Activated naive CD8-positive, alpha-beta T cell treated with anti-CD3 and anti-CD28 coated beads for 36 hours (primary cell): ENCODE data around the gene MPRIP. TPM values are rescaled to one million over a fixed set of nuclear protein-coding genes. Genes with fewer than 3 reads are reported as not detected.
"Not testable (repeated sequence)": the region's sequence is repeated elsewhere in the genome, so short reads cannot be mapped to it uniquely, and the experiment has no call there.

Experiments used
- DNase-seq: peaks from one replicate; pipeline ENCODE4 v3.0.0; 2021
- H3K27ac Mint-ChIP-seq: one replicate; pipeline ENCODE4 v1.8.0; 2022; ENCODE audit warnings: mild to moderate bottlenecking, moderate library complexity, mixed read lengths
- H3K27me3 Mint-ChIP-seq: one replicate; pipeline ENCODE4 v1.8.0; 2022; ENCODE audit warnings: mild to moderate bottlenecking, mixed read lengths
- H3K36me3 Mint-ChIP-seq: one replicate; pipeline ENCODE4 v1.8.0; 2021; ENCODE audit warnings: mild to moderate bottlenecking, mixed read lengths
- H3K4me1 Mint-ChIP-seq: one replicate; pipeline ENCODE4 v1.8.0; 2021; ENCODE audit warnings: mixed read lengths
- H3K4me3 Mint-ChIP-seq: one replicate; pipeline ENCODE4 v1.8.0; 2022; ENCODE audit warnings: mild to moderate bottlenecking, moderate library complexity, mixed read lengths
- H3K9me3 Mint-ChIP-seq: one replicate; pipeline ENCODE4 v1.8.0; 2022; ENCODE audit warnings: mixed read lengths
- total RNA-seq, 2 experiments: library from RNA; stranded (reverse); gene quantifications; one replicate each; pipeline ENCODE4 v1.2.3, GENCODE V29; 2021

Gene MPRIP
- total RNA-seq, 2 experiments from 2014 or later = 130 to 143 TPM

DNA sequence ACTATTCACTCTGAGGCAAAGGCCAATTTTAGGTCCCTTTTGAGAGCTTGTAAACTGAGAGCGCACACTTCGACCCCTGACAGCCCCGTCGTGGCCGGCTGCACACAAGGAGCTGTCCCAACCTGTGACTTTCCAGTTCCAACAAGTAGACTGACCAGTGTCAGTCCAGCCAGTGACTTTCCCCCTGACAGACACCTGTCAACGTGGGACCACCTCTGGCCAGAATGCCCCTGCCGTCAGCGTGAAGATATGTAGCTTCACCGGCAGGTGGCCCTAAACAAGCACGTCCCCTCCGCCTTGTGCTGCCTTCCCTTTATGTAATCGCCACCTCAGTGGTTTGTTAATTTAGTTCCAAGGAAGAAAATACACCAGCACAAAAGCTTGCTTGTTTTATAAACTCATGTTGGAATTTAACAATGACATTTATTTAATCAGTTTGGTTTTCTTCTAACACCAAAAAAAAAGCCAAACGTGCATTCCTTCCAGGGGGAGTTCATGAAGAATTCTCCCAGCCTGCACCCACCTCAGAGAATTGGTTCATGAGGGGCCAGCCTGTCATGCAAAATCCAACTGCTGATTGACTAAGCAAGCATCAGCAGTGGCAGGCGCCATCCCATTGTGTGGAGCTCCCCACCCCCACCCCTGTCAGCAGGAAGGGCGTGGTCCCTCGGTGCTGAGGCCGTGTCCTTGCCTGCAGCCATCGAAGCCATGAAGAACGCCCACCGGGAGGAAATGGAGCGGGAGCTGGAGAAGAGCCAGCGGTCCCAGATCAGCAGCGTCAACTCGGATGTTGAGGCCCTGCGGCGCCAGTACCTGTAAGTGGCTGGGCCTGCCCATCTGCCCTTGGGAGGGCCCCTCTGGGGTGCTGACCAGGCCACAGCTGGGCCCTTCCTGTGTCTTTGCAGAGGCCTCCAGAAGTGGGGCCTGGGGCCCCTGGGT is 130.0 kb downstream of the MPRIP start:
- peaks cover 11% of the 10 kb centered on the region for H3K4me1 Mint-ChIP-seq
- H3K27me3 Mint-ChIP-seq = no peaks in the 10 kb centered on the region
- peaks cover 13% of the 10 kb centered on the region for H3K36me3 Mint-ChIP-seq
- no peak overlapping the region for H3K4me3 Mint-ChIP-seq
- no peak for DNase-seq
- no peak overlapping the region for H3K27ac Mint-ChIP-seq
- no peaks in the 10 kb centered on the region for H3K9me3 Mint-ChIP-seq

DNA sequence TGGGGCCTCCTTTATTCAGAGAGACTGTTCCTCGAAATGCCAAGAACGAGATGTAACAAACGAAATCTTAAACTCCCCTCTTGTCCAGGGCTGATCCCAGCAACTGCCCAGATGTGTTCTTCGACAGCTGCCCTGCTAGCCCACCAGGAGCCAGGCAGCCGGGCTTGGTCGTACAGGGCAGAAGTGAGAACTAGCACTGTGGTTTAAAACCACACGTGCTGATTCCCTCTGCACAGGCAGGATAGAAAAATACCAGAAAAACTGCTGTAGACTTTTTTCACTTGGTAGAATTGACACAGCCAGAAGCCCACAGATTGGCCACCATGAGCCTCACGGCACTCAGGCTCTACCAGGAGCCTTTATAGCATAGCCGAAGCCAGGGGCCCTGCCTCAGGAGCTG is 130.7 kb downstream of the MPRIP start:
- Mint-ChIP-seq H3K4me3 (no peak overlapping the region), H3K9me3 (no peaks in the 10 kb centered on the region), H3K27me3 (no peaks in the 10 kb centered on the region), H3K36me3 (peaks cover 15% of the 10 kb centered on the region), H3K4me1 (peaks cover 16% of the 10 kb centered on the region), H3K27ac (no peak overlapping the region)
- DNase-seq = no peak

DNA sequence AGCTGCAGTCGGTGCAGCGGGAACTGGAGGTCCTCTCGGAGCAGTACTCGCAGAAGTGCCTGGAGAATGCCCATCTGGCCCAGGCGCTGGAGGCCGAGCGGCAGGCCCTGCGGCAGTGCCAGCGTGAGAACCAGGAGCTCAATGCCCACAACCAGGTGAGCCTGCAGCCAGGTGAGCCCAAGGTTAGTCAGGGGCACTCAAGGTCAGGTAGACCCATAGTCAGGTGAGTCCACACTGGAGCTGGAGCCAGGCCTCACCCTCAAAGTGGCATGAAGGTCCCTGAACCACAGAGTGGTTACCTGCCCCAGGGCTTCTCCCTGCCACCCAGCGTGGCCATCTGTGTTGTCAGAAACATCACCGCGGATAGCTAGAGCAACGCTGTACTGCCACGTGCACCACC is 131.7 kb downstream of the MPRIP start:
- H3K36me3 Mint-ChIP-seq = peaks cover 17% of the 10 kb centered on the region
- H3K27me3 Mint-ChIP-seq = no peaks in the 10 kb centered on the region
- H3K9me3 Mint-ChIP-seq = no peaks in the 10 kb centered on the region
- H3K4me1 Mint-ChIP-seq = peaks cover 22% of the 10 kb centered on the region
- H3K27ac Mint-ChIP-seq = no peak overlapping the region
- no peak overlapping the region for H3K4me3 Mint-ChIP-seq
- no peak for DNase-seq

DNA sequence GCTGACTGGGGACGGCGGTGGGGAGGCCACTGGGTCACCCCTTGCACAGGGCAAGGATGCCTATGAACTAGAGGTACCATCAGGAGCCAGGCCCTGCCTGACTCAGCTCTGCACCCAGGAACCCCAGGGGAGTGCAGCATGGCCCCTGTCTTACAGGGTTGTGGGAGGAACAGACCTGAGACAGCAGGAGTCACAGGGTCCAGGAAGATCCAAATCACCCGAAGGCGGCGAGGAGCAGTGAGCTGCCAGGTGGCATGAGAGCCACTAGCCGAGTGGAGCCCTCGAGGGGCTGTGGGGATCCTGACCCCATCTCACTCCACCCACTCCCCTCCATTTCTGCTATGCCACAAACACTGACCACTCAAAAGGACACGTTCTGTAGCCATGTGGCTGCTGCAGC is 133.1 kb downstream of the MPRIP start:
- Mint-ChIP-seq H3K4me3 (no peak overlapping the region), H3K9me3 (no peaks in the 10 kb centered on the region), H3K4me1 (peaks cover 33% of the 10 kb centered on the region), H3K27me3 (no peaks in the 10 kb centered on the region), H3K36me3 (peaks cover 25% of the 10 kb centered on the region), H3K27ac (no peak overlapping the region)
- no peak for DNase-seq

DNA sequence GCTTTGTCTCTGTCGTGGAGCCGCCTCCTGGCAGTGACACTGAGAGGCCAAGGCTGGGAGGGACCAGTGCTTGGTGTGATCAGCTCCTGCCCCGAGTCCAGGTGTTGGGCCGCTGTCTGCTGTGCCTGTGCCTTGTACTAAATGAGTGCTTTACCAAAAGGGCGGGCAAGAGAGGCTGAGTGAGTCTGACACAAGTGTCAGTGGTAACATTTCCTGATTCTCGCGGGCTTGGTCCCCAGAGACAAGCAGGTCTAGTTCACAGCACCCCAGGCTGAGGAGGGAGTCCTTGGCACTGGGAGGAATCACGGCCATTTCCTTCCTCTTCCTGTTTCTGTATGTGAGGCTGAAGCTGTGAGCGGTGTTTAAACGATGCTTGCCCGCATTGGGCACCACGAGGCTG is 133.7 kb downstream of the MPRIP start:
- no peaks in the 10 kb centered on the region for H3K27me3 Mint-ChIP-seq
- H3K36me3 Mint-ChIP-seq = peaks cover 30% of the 10 kb centered on the region
- H3K4me1 Mint-ChIP-seq = peaks cover 39% of the 10 kb centered on the region
- DNase-seq = no peak
- H3K27ac Mint-ChIP-seq = peak overlapping the region; percentile 39
- H3K4me3 Mint-ChIP-seq = no peak overlapping the region
- H3K9me3 Mint-ChIP-seq = no peaks in the 10 kb centered on the region

DNA sequence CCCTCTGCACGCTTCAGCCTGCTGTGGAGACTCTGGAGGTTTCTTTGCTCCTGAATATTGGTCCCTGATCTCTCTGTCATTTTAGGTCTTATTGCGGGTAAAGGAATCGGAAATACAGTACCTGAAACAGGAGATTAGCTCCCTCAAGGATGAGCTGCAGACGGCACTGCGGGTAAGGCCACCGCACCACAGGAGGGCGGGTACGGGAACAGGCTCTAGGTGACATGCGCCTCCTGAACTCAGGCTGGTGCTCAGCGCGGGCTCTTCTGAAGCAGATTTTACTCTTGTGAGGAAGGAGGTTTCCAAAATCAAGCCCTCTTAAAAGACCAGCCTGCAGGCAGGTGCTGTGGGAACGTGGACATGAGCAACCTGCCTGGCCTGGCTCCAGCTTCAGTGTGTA is 134.1 kb downstream of the MPRIP start:
- Mint-ChIP-seq H3K27me3 (no peaks in the 10 kb centered on the region), H3K4me1 (peaks cover 42% of the 10 kb centered on the region), H3K27ac (peak overlapping the region; percentile 39), H3K36me3 (peaks cover 34% of the 10 kb centered on the region), H3K9me3 (no peaks in the 10 kb centered on the region), H3K4me3 (no peak overlapping the region)
- DNase-seq = no peak

DNA sequence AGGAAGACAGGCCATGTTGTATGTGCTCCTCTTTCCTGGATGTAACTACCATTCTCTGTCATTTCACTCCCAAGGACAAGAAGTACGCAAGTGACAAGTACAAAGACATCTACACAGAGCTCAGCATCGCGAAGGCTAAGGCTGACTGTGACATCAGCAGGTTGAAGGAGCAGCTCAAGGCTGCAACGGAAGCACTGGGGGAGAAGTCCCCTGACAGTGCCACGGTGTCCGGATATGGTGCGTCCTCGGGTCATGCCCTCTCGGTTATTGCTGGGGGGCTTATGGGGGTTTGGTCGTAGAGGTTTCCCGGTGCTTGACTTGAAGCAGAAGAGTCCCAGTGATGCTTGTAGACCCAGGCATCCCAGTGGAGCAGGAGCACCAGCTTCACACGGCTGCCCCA is 134.9 kb downstream of the MPRIP start:
- no peak overlapping the region for H3K4me3 Mint-ChIP-seq
- no peak for DNase-seq
- peak overlapping the region; percentile 49 for H3K27ac Mint-ChIP-seq
- peaks cover 39% of the 10 kb centered on the region for H3K36me3 Mint-ChIP-seq
- no peaks in the 10 kb centered on the region for H3K9me3 Mint-ChIP-seq
- no peaks in the 10 kb centered on the region for H3K27me3 Mint-ChIP-seq
- peaks cover 50% of the 10 kb centered on the region for H3K4me1 Mint-ChIP-seq

DNA sequence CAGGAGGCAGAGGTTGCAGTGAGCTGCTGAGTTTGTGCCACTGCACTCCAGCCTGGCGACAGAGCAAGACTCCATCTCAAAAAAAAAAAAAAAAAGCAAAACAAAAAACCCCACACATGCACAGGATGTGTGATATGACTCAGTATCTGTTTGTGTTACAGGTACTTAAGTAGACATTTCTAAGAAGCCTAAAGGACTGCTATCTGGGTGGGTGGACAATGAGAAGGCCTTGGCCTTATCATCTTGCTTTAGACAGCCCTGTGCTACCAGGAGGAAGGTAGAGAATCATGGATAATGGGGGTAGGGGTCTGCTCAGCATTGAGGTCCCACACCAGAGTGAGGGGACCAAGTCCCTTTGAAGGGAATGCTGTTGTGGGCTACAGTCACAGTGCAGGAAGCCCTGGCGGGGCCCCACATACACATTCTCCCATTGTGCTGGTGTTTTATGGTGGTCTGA is 137.1 kb downstream of the MPRIP start:
- no peaks in the 10 kb centered on the region for H3K27me3 Mint-ChIP-seq
- no peaks in the 10 kb centered on the region for H3K9me3 Mint-ChIP-seq
- peaks cover 69% of the 10 kb centered on the region for H3K4me1 Mint-ChIP-seq
- H3K4me3 Mint-ChIP-seq = peak overlapping the region; percentile 61
- DNase-seq = no peak
- H3K27ac Mint-ChIP-seq = peak overlapping the region; percentile 95
- H3K36me3 Mint-ChIP-seq = peaks cover 47% of the 10 kb centered on the region

DNA sequence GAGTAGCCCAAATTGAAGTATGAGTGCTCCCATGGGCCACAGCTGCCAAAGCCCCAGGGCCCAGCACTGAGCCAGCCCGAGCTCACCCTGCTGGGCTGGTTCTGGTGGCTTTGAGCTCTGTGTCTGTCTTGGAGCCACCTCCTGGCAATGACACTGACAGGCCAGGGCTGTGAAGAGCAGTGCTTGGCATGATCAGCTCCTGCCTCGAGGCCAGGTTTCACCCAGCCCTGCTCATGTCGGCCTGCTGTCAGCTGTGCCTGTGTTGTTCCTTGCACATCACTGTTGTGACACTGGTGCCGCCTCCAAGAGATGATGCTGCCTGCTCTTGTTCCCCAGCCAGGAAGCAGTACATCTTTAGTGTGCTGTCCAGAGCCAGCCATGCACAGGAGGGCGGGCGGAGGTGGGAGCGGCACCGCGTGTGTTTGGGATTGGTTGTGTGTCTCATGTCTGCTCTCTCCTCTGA is 137.9 kb downstream of the MPRIP start:
- no peaks in the 10 kb centered on the region for H3K9me3 Mint-ChIP-seq
- H3K36me3 Mint-ChIP-seq = peaks cover 53% of the 10 kb centered on the region
- DNase-seq = no peak
- H3K27ac Mint-ChIP-seq = peak overlapping the region; percentile 95
- peaks cover 77% of the 10 kb centered on the region for H3K4me1 Mint-ChIP-seq
- H3K27me3 Mint-ChIP-seq = no peaks in the 10 kb centered on the region
- H3K4me3 Mint-ChIP-seq = no peak overlapping the region

DNA sequence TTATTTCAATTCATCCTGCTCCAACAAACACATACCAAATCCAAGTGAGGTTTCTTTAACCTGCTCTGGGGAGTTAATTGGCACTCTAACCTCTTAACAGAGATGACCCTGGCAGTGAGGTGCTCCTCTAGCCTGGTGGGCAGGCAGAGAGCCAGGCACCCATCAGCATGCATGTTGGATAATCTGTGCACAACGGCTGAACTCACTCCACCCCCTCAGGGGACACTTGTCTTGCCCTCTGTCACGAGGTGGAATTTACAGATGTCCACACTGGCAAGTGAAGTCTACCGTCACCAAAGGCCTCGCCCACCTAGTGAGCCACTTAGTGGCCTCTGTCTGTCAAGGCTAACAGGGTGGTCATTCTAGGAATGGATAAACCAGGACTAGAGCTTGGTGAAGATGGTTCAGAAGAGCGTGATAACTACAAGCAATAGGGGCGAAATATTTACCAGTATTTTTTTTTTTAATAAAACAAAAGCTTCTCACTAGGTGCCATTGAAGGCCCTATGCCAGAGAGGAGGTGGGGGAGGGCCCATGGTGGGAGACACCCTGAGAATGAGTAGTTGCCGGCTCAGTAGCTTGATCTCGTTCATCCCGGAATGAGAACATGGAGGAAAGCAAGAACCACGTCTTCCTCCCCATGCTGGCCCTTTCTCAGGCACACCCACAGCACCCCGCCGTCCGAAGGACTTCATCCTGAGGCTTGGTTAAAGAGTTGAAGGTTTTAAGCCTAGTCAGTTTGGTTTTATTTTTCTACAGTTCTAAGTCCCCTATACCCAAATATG is 138.7 kb downstream of the MPRIP start:
- DNase-seq = no peak
- H3K27me3 Mint-ChIP-seq = no peaks in the 10 kb centered on the region
- peaks cover 61% of the 10 kb centered on the region for H3K36me3 Mint-ChIP-seq
- H3K9me3 Mint-ChIP-seq = no peaks in the 10 kb centered on the region
- H3K4me1 Mint-ChIP-seq = peaks cover 83% of the 10 kb centered on the region
- H3K4me3 Mint-ChIP-seq = no peak overlapping the region
- peak overlapping the region; percentile 78 for H3K27ac Mint-ChIP-seq

DNA sequence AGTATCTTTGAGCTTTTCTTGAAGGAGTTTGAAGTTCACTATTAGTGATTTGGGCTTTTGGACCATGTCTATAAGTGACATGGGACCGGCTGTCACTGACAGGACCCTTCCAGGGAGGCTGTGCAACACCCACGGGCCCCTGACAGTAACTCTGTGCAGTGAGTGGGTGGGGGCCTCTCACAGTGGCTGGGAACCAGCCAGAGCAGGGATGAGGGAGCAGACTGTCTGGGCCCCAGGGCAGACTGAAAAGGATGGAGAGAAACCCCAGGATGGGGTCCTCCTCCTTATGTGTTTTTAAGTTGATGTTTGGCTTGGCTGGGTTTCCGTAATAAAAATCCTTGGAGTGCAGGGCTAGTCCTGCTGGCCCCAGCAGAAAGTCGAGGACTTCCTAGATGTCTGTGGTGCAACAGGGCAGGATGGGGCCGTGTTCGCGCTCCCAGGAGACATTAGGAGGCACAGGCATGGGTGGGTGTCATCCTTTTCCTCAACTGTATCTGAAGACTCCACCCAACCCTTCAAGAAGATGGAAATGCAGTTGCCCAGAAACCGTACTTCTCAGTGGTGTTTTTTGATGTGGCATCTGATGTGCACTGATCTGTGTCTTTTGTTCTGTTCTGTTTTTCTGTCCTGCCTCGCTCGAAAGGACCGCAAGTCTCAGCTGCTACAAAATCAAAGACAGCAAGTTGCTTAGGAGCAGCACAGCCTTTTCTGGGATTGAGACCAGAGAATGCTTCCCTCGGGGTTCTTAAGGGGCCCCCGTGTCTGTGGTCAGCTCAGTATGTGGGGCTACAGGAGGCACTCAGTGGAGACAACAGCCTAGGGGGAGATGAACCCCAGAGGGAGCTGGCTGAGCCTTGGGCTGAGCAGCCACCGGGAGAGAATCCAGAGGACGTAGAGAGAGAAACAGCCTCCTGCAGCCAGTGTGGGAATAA is 139.7 kb downstream of the MPRIP start:
- Mint-ChIP-seq H3K27ac (peak overlapping the region; percentile 78), H3K9me3 (no peaks in the 10 kb centered on the region), H3K36me3 (peaks cover 58% of the 10 kb centered on the region), H3K4me3 (peak overlapping the region; percentile 50), H3K4me1 (peaks cover 83% of the 10 kb centered on the region), H3K27me3 (no peaks in the 10 kb centered on the region)
- DNase-seq = peak; percentile 26

DNA sequence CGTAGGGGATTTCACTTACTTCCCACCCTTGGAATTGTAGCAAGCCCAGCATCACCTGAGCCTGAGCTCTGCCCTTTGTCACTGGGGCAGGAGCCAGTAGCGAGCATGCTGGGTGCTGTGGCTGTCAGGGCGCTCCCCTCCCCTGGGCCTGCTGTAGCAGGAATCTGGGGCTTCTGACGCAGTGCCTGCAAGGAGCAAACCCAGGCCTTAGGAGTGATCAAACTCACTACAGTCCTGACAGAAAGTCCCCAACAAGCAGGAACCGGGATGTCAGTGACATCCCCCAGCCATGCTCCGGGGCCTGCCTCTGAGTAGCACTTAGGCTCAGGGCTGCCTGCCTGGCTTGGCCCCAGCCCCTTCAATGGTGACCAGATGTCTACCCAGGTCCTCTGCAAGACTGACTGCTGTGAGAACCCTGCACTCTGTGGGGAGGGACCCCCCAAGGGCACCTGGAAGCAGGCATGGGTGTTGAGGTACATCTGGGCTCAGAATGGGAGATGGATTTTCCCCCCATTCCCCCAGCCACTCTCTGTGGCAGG is 140.4 kb downstream of the MPRIP start:
- DNase-seq = no peak
- Mint-ChIP-seq H3K36me3 (peaks cover 53% of the 10 kb centered on the region), H3K9me3 (no peaks in the 10 kb centered on the region), H3K27me3 (no peaks in the 10 kb centered on the region), H3K27ac (no peak overlapping the region), H3K4me1 (peaks cover 77% of the 10 kb centered on the region), H3K4me3 (no peak overlapping the region)

DNA sequence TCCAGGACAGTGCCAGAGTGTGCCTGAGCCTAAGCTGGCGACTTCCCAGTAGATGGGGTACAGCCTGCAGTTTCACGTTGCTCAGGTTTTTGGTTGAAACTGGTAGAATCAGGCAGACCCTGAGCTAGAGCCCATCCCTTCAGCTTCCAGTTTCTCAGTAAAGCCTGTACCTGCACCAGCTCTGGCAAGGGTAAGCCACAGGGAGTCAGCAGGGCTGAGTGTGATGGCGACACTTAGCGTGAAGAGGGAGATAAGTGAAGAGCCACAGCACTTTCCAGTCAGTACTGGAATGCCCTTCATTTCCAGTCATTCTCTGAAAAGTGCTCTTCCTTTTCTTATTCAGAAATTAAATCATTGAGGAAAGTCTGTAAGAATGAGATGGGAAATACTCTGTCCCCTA is 141.5 kb downstream of the MPRIP start:
- DNase-seq = no peak
- Mint-ChIP-seq H3K9me3 (no peaks in the 10 kb centered on the region), H3K27ac (no peak overlapping the region), H3K4me3 (no peak overlapping the region), H3K4me1 (peaks cover 70% of the 10 kb centered on the region), H3K36me3 (peaks cover 47% of the 10 kb centered on the region), H3K27me3 (no peaks in the 10 kb centered on the region)

DNA sequence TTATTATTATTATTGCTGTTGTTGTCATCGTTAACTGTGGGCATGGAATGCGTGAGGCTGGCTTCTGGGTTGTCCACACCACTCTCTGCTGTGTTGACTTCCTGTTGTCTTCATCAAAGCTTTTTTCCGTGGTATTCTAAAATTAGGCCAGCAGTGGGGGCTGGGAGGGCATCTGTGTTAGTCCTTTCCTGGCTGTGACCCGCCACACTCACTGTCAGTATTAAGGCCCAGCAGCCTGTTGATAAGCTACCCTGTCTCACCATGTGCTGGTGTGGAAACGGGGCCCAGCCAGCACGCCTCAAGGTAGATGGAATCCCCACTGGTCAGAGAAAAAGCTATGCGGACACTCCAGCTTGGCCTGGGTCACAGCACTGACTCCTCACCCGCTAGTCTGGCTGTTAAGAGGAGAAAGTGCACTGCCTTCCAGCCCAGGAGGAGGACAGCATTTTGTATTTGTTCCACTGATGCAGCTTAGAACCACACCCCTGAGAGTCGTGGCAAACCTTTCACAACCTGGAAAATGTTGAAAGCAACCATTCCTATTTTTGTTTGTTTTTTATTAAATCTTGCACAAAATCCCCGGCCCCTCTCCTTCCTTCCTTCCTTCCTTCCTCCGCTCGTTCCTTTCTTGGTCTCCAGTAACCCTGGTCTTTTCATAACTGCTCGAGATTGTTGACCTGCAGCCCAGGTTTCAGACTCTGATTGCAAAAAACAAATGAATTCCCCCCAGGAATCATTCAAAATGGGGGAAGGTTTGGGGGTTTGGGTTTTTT is 142.9 kb downstream of the MPRIP start:
- H3K27me3 Mint-ChIP-seq, DNase-seq, H3K4me3 Mint-ChIP-seq, H3K9me3 Mint-ChIP-seq: not testable (repeated sequence)
- Mint-ChIP-seq H3K36me3 (peaks cover 39% of the 10 kb centered on the region), H3K27ac (peak overlapping the region; percentile 18), H3K4me1 (peaks cover 60% of the 10 kb centered on the region)
